Suprapubic skin (tissue), 3 donors: ENCODE results near the gene GSTM2.

Source experiments
- EP300 ChIP-seq: sonication (generic); formaldehyde crosslinking; IDR thresholded peaks from one replicate; pipeline ENCODE4 v1.6.1; 2017; ENCODE audit warnings: antibody characterized with exemption
- POLR2A ChIP-seq, 2 donors: fragments of 450-650 bp; IDR thresholded peaks; one replicate each; pipeline ENCODE4 v1.6.1; 2017; ENCODE audit warnings: antibody characterized with exemption in 2 of 2, mild to moderate bottlenecking in 2 of 2, moderate library complexity in 2 of 2
- TF ChIP-seq, protein P1 (sequence below), 2 donors: fragments of 200-600 bp in 1 of 2; fragments of 450-650 bp in 1 of 2; sonication (generic) in 1 of 2; IDR thresholded peaks; one replicate each; pipeline ENCODE4 v1.5.1; 2016 to 2019; ENCODE audit warnings: antibody characterized with exemption in 2 of 2, mild to moderate bottlenecking in 1 of 2, moderate library complexity in 1 of 2

DNA sequence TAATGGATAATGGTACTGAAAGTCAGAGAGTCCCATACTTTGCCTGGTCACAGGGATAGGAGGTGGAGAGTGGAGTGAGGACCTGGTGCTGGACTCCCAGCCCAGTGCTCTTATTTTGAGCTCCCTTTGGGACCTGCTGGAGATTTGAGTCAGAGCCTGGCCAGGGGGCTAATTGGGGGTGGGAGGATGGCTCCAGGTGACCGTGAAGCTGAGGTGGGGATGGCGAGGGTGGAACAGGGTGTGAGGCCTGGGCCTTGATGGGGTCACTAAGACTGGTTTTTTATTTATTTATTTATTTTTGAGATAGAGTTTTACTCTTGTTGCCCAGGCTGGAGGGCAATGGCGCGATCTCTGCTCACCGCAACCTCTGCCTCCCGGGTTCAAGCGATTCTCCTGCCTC is 30.4 kb upstream of the GSTM2 start:
- TF ChIP-seq, protein P1, sequence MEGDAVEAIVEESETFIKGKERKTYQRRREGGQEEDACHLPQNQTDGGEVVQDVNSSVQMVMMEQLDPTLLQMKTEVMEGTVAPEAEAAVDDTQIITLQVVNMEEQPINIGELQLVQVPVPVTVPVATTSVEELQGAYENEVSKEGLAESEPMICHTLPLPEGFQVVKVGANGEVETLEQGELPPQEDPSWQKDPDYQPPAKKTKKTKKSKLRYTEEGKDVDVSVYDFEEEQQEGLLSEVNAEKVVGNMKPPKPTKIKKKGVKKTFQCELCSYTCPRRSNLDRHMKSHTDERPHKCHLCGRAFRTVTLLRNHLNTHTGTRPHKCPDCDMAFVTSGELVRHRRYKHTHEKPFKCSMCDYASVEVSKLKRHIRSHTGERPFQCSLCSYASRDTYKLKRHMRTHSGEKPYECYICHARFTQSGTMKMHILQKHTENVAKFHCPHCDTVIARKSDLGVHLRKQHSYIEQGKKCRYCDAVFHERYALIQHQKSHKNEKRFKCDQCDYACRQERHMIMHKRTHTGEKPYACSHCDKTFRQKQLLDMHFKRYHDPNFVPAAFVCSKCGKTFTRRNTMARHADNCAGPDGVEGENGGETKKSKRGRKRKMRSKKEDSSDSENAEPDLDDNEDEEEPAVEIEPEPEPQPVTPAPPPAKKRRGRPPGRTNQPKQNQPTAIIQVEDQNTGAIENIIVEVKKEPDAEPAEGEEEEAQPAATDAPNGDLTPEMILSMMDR (IDR thresholded peaks at IDR 0.05), result no peak
- no peak for TF ChIP-seq EP300
- TF ChIP-seq POLR2A (IDR thresholded peaks at IDR 0.05), result no peak
